Spleen (tissue), 11 donors: Measurements from ENCODE around the gene PSORS1C2. TPM values are rescaled to one million over a fixed set of nuclear protein-coding genes. Genes with fewer than 3 reads are reported as not detected.
"Not testable (repeated sequence)": the region's sequence is repeated elsewhere in the genome, so short reads cannot be mapped to it uniquely, and the experiment has no call there.

Experiments used
- DNase-seq: peaks from one replicate; pipeline ENCODE4 v3.0.0-alpha.2; 2020
- H3K27ac ChIP-seq, 8 donors: fragments of 200-600 bp; sonication (generic) in 7 of 8; 1 replicate in 4 of 8; 2 replicates in 4 of 8; pipeline versions ENCODE4 v1.5.0 to v1.8.0; 2016 to 2021; ENCODE audit warnings: inconsistent platforms in 4 of 8, mild to moderate bottlenecking in 4 of 8, moderate library complexity in 1 of 8
- H3K27me3 ChIP-seq, 7 donors: fragments of 200-600 bp; sonication (generic) in 6 of 7; replicated peaks in 1 of 7; 1 replicate in 4 of 7; 2 replicates in 3 of 7; pipeline versions ENCODE4 v1.5.0 to v1.8.0; 2016 to 2021; ENCODE audit warnings: inconsistent platforms in 3 of 7, mild to moderate bottlenecking in 1 of 7
- H3K36me3 ChIP-seq, 6 donors: fragments of 200-600 bp; sonication (generic) in 5 of 6; 1 replicate in 4 of 6; 2 replicates in 2 of 6; pipeline versions ENCODE4 v1.5.0 to v1.8.0; 2016 to 2021; ENCODE audit warnings: inconsistent platforms in 2 of 6
- H3K4me1 ChIP-seq, 6 donors: fragments of 200-600 bp; sonication (generic) in 5 of 6; 1 replicate in 3 of 6; 2 replicates in 3 of 6; pipeline versions ENCODE4 v1.5.0 to v1.8.0; 2016 to 2021; ENCODE audit warnings: inconsistent platforms in 3 of 6
- H3K4me3 ChIP-seq, 8 donors: fragments of 200-600 bp; sonication (generic) in 7 of 8; 1 replicate in 4 of 8; 2 replicates in 4 of 8; pipeline versions ENCODE4 v1.5.0 to v1.8.0; 2016 to 2021; ENCODE audit warnings: inconsistent platforms in 4 of 8, mild to moderate bottlenecking in 4 of 8, moderate library complexity in 2 of 8
- H3K9me3 ChIP-seq, 8 donors: fragments of 200-600 bp; sonication (generic) in 7 of 8; 1 replicate in 4 of 8; 2 replicates in 4 of 8; pipeline versions ENCODE4 v1.5.0 to v1.8.0; 2016 to 2021; ENCODE audit warnings: inconsistent platforms in 4 of 8
- POLR2A ChIP-seq, 3 donors: fragments of 450-650 bp; IDR thresholded peaks; one replicate each; pipeline ENCODE4 v1.5.1; 2017; ENCODE audit warnings: antibody characterized with exemption in 3 of 3, mild to moderate bottlenecking in 1 of 3
- POLR2AphosphoS5 ChIP-seq, 3 donors: sonication (generic); formaldehyde crosslinking; IDR thresholded peaks; one replicate each; pipeline ENCODE4 v1.5.1; 2017; ENCODE audit warnings: antibody characterized with exemption in 3 of 3
- WGBS, 5 donors: extraction: QIAGEN DNeasy Blood & Tissue Kit in 3 of 5; methylation state at CpG; one replicate each; pipeline versions ENCODE4 v1.1.5 to v1.1.7; 2013 to 2018; 5-methylcytosine and 5-hydroxymethylcytosine counted together
- intact Hi-C: fragments of 100-400 bp; cut with DNase I; formaldehyde crosslinking; loops from one replicate; pipeline ENCODE4 v1.15.0; 2023; ENCODE audit warnings: low total_unique reads
- polyA plus RNA-seq, 3 donors: library from polyadenylated mRNA; stranded (reverse); fragments of 200-250 nt; gene quantifications; one replicate each; pipeline ENCODE4 v1.2.1, GENCODE V29; 2013
- total RNA-seq, 7 donors: library from RNA; depleted of rRNA in 3 of 7; stranded (reverse); fragments of >200 nt in 3 of 7; fragmentation: NEBNext Ultra II Directional in 4 of 7; extraction: Animal tissue kit (Norgen Biotek cat#: 25700) in 4 of 7; gene quantifications; one replicate each; pipeline versions ENCODE4 v1.1.0 to v1.2.1, GENCODE V29; 2016 to 2021
- TF ChIP-seq, protein P1 (sequence below), 11 experiments: fragments of 200-600 bp in 7 of 11; fragments of 450-650 bp in 4 of 11; sonication (generic) in 4 of 11; IDR thresholded peaks in 8 of 11; conservative IDR thresholded peaks in 3 of 11; 1 replicate in 7 of 11; 2 replicates in 4 of 11; pipeline versions ENCODE4 v1.4.0 to v1.8.0; 2016 to 2021; ENCODE audit warnings: antibody characterized with exemption in 11 of 11, inconsistent platforms in 4 of 11, mild to moderate bottlenecking in 1 of 11
- donor health status: healthy with polysubstance abuse.
- donor health status: DM: no; HTN: no; CAD: no; lungs with moderate emphysema.
- donor health status: DM: no; HTN: no; CAD: no.
- donor health status: Bipolar disorder and iron deficiency.
- donor health status: healthy.
- donor health status: DM: no; HTN: no; CAD: no.
- donor health status: DM: yes; HTN: yes; CAD: no.

The PSORS1C2 gene
- total and polyA plus RNA-seq, 10 donors, result not detected

DNA sequence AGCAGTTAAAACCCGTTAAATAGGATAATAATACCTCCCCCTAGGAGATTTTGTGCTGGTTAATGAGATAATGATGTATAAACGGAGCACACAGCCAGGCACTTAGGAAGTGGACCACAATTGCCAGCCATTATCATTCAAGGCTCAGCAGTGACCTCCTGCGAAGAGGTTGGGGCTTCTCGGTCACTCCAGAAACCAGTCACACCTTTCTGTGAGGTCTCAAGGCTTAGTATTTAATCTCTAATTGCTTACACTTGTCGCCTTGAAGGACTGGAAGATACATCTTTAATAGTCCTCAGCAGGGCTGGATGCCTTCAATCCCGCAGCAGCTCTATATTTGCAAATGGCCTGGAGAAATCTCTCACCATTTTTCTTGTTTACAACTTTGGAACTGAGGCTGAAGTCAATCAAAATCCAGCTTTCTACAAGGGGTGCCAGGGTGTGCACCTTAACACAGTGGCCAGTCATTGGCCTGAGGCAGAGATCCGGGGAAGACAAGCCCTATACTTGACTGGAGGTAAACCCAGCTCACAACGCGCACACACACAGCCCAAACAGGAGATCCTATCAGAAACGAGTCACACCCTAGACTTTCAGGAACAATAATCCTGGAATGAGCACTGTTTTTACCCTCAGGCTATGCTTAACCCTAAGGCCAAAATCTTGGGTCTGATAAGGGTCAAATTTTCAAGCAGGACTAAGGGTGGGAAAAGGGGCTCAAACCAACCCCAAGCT lies 30.4 kb upstream of the PSORS1C2 start:
- DNase-seq, result no peak
- WGBS, 5 donors, result 76 to 92% (median 86%) methylated on average over 10 of the region's 10 CpGs
- intact Hi-C loops, result no loop called here

DNA sequence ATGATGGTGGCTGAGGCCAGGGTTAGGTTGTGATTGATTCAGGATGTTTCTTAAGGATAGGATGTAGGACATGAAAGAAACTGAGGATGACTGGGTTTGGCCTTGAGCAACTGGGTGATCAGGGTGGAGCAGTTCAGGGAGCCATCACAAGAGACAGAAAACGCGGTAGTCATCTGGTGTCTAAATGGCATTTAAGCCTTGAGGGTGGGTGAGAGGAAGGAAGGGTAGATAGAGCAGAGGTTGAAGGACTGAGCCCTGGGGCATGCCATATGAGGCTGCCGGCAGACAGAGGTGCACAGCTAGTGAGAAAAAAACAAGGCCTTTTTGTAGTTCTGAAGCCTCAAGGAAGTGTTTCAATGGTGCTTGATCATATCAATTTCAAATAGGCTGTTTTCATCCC lies 29.7 kb upstream of the PSORS1C2 start:
- no peak for DNase-seq
- Histone ChIP-seq H3K4me3 (no peak overlapping the region), H3K36me3 (no peaks in the 10 kb centered on the region), H3K27me3 (no peaks in the 10 kb centered on the region), H3K9me3 (no peaks in the 10 kb centered on the region), H3K27ac (no peak overlapping the region), H3K4me1 (peaks cover 0 to 4% (median 0%) of the 10 kb centered on the region in 6 donors)
- TF ChIP-seq POLR2AphosphoS5 (IDR thresholded peaks at IDR 0.05) (no peak), POLR2A (IDR thresholded peaks at IDR 0.05) (no peak)
- TF ChIP-seq, protein P1, sequence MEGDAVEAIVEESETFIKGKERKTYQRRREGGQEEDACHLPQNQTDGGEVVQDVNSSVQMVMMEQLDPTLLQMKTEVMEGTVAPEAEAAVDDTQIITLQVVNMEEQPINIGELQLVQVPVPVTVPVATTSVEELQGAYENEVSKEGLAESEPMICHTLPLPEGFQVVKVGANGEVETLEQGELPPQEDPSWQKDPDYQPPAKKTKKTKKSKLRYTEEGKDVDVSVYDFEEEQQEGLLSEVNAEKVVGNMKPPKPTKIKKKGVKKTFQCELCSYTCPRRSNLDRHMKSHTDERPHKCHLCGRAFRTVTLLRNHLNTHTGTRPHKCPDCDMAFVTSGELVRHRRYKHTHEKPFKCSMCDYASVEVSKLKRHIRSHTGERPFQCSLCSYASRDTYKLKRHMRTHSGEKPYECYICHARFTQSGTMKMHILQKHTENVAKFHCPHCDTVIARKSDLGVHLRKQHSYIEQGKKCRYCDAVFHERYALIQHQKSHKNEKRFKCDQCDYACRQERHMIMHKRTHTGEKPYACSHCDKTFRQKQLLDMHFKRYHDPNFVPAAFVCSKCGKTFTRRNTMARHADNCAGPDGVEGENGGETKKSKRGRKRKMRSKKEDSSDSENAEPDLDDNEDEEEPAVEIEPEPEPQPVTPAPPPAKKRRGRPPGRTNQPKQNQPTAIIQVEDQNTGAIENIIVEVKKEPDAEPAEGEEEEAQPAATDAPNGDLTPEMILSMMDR (IDR thresholded peaks at IDR 0.05 in 8 of 11, conservative IDR thresholded peaks at IDR 0.05 in 3 of 11), result no peak
- WGBS, 5 donors, result 72 to 88% (median 79%) methylated on average over 3 of the region's 3 CpGs
- intact Hi-C loops, result no loop called here

More for the DNA sequence above, 30.4 kb upstream of the PSORS1C2 start:
- Histone ChIP-seq H3K27me3 (no peaks in the 10 kb centered on the region), H3K4me3 (no peak overlapping the region), H3K27ac (no peak overlapping the region), H3K9me3 (no peaks in the 10 kb centered on the region), H3K36me3 (no peaks in the 10 kb centered on the region), H3K4me1 (peaks cover 0 to 4% (median 0%) of the 10 kb centered on the region in 6 donors)
- TF ChIP-seq POLR2AphosphoS5 (IDR thresholded peaks at IDR 0.05) (no peak), POLR2A (IDR thresholded peaks at IDR 0.05) (no peak)
- TF ChIP-seq, protein P1 (IDR thresholded peaks at IDR 0.05 in 8 of 11, conservative IDR thresholded peaks at IDR 0.05 in 3 of 11), result no peak

DNA sequence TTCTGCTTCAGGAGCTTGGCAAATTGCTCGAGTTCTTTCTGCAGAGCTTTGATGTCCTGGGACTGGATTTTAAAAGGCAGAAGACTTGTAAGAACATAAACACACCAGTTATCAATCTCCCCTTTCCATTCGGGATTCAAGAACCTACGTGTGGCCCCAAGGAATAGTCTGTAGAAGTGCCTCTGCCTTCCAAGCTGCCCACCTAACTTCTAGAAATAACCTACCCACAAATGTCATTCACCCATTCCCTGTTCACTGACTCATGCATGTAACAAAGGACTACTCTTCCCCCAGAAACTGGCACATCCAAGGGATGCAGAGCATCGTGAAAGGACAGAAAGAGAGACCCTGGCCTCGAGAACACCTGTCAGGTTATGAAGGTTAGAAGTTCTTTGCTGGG lies 27.1 kb upstream of the PSORS1C2 start:
- H3K36me3 ChIP-seq, result peaks cover 0 to 22% (median 0%) of the 10 kb centered on the region in 6 donors
- peak; percentile 0 for DNase-seq
- H3K4me1 ChIP-seq, result peaks cover 0 to 4% (median 0%) of the 10 kb centered on the region in 6 donors
- 68 to 93% (median 81%) methylated on average over 5 of the region's 5 CpGs for WGBS, 5 donors
- TF ChIP-seq POLR2AphosphoS5 (IDR thresholded peaks at IDR 0.05), result no peak
- no peak for TF ChIP-seq POLR2A (IDR thresholded peaks at IDR 0.05)
- TF ChIP-seq, protein P1 (IDR thresholded peaks at IDR 0.05 in 8 of 11, conservative IDR thresholded peaks at IDR 0.05 in 3 of 11), result no peak
- H3K4me3 ChIP-seq, result no peak overlapping the region
- H3K27ac ChIP-seq, result peak overlapping the region in 1 of 8 donors; percentile 54
- H3K27me3 ChIP-seq, result no peaks in the 10 kb centered on the region
- intact Hi-C loops, result no loop called here
- H3K9me3 ChIP-seq, result no peaks in the 10 kb centered on the region

DNA sequence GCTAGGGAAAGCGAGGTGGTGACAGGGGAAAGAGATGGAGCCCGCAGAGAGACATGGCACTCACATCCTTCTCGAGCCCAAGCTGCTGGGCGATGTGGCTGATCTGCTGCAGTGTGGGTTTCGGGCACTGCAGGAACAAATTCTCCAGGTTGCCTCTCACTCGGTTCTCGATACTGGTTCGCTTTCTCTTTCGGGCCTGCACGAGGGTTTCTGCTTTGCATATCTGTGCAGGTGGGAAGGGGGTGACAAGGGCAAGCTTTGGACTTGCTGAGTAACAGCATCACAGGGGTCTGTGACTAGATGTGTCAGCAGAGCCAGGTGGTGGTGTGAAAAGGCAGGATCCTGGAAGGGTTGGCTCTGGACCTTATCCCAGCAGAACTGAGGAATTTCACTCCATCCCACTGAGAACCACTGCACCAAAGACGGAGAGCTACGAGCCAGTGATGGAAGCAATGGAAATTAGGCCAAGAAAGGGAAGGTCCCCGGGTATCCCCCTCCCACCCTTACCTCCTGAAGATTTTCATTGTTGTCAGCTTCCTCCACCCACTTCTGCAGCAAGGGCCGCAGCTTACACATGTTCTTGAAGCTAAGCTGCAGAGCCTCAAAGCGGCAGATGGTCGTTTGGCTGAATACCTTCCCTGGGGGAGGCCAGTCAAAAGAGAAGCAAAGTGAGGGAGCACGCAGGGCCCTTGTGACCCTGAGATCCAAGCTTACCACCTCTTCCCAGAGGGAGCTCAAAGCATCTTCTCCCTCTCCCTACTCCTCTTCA lies 26.4 kb upstream of the PSORS1C2 start:
- DNase-seq, result not testable (repeated sequence)

DNA sequence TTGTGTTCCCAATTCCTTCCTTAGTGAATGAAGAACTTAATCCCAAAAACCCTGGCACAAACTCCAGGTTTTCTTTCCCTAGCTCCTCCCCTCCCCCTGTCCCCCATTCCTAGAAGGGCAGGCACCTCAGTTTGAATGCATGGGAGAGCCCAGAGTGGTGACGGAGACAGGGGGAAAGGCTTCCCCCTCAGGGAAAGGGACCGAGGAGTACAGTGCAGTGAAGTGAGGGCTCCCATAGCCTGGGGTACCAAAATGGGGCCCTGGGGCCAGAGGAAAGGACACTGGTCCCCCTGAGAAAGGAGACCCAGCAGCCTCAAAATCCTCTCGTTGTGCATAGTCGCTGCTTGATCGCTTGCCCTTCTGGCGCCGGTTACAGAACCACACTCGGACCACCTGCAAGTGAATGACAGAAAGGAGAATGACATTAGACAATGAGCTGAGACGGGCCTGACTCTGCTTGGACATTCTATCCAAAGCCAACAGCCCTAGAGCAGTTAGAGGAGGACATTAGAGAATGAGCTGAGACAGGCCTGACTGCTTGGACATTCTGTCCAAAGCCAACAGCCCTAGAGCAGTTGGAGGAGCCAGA lies 25.7 kb upstream of the PSORS1C2 start:
- WGBS, 5 donors, result 85 to 95% (median 93%) methylated on average over 7 of the region's 9 CpGs

More for the DNA sequence above, 26.4 kb upstream of the PSORS1C2 start:
- H3K36me3 ChIP-seq, result peaks cover 0 to 22% (median 0%) of the 10 kb centered on the region in 6 donors
- intact Hi-C loops, H3K27me3 ChIP-seq, H3K4me3 ChIP-seq, H3K9me3 ChIP-seq, H3K4me1 ChIP-seq: not testable (repeated sequence)
- 71 to 86% (median 73%) methylated on average over 16 to 17 of the region's 17 CpGs for WGBS, 5 donors
- H3K27ac ChIP-seq, result peak overlapping the region in 3 of 8 donors; percentile 24 to 57 (median 54)
- peak in 1 of 3 donors; percentile 64 for TF ChIP-seq POLR2AphosphoS5 (IDR thresholded peaks at IDR 0.05)

More for the DNA sequence above, 25.7 kb upstream of the PSORS1C2 start:
- H3K4me3 ChIP-seq, intact Hi-C loops, H3K27me3 ChIP-seq, H3K9me3 ChIP-seq: not testable (repeated sequence)
- peak; percentile 14 for DNase-seq
- H3K27ac ChIP-seq, result peak overlapping the region in 3 of 8 donors; percentile 24 to 54 (median 48)
- peaks cover 0 to 22% (median 0%) of the 10 kb centered on the region in 6 donors for H3K36me3 ChIP-seq
- peaks cover 0 to 12% (median 5%) of the 10 kb centered on the region in 6 donors for H3K4me1 ChIP-seq
